HepG2 (cell line): ENCODE results near the gene CCDC174. TPM values are rescaled to one million over a fixed set of nuclear protein-coding genes. Genes with fewer than 3 reads are reported as not detected.

Experiments used
- FOXA1 ChIP-seq, 2 experiments: fragments of 450-650 bp in 1 of 2; sonication (generic) in 1 of 2; formaldehyde crosslinking in 1 of 2; IDR thresholded peaks; 2 replicates each; pipeline versions ENCODE4 v1.4.0 to v1.6.1; 2016 to 2020; ENCODE audit warnings: missing genetic modification reagents in 1 of 2
- HDAC2 ChIP-seq: sonication (generic); formaldehyde crosslinking; IDR thresholded peaks from 2 replicates; pipeline ENCODE4 v1.4.0; 2020; ENCODE audit warnings: missing genetic modification reagents
- MBNL3 ChIP-seq: fragments of 250-450 bp; sonication (Bioruptor Pico); conservative IDR thresholded peaks from 2 replicates; pipeline ENCODE4 v1.8.0; 2022; ENCODE audit warnings: mild to moderate bottlenecking, inconsistent platforms
- MZF1 ChIP-seq: sonication (generic); formaldehyde crosslinking; IDR thresholded peaks from 2 replicates; pipeline ENCODE4 v1.8.1; 2023; ENCODE audit warnings: mild to moderate bottlenecking, missing genetic modification reagents, borderline replicate concordance
- PAX8 ChIP-seq: sonication (generic); formaldehyde crosslinking; IDR thresholded peaks from 2 replicates; pipeline ENCODE4 v1.8.0; 2022; ENCODE audit warnings: mild to moderate bottlenecking, missing genetic modification reagents, borderline replicate concordance
- REPIN1 ChIP-seq: sonication (generic); formaldehyde crosslinking; IDR thresholded peaks from 2 replicates; pipeline ENCODE4 v1.8.0; 2022; ENCODE audit warnings: missing genetic modification reagents, low read depth, mild to moderate bottlenecking, borderline replicate concordance
- THAP11 ChIP-seq: IDR thresholded peaks from 2 replicates; pipeline ENCODE4 v1.6.1; 2016; ENCODE audit warnings: missing biosample characterization, missing genetic modification reagents
- ZBTB39 ChIP-seq: sonication (generic); formaldehyde crosslinking; IDR thresholded peaks from 2 replicates; pipeline ENCODE4 v1.5.0; 2020; ENCODE audit warnings: missing genetic modification reagents
- ZBTB40 ChIP-seq, 2 experiments: fragments of 450-650 bp in 1 of 2; sonication (generic) in 1 of 2; formaldehyde crosslinking in 1 of 2; IDR thresholded peaks; 2 replicates each; pipeline versions ENCODE4 v1.6.1 to v1.8.0; 2016 to 2022; ENCODE audit warnings: antibody characterized with exemption in 1 of 2, mild to moderate bottlenecking in 1 of 2, missing genetic modification reagents in 1 of 2
- ZMAT5 ChIP-seq: sonication (generic); formaldehyde crosslinking; IDR thresholded peaks from 2 replicates; pipeline ENCODE4 v1.5.0; 2020; ENCODE audit warnings: mild to moderate bottlenecking, low read depth, missing genetic modification reagents, borderline replicate concordance
- ZNF33B ChIP-seq: sonication (generic); formaldehyde crosslinking; IDR thresholded peaks from 2 replicates; pipeline ENCODE4 v1.5.1; 2020; ENCODE audit warnings: mild to moderate bottlenecking, missing genetic modification reagents
- ZNF354B ChIP-seq: sonication (generic); formaldehyde crosslinking; IDR thresholded peaks from 2 replicates; pipeline ENCODE4 v1.8.0; 2022; ENCODE audit warnings: mild to moderate bottlenecking, missing genetic modification reagents
- ZNF552 ChIP-seq: sonication (generic); formaldehyde crosslinking; IDR thresholded peaks from 2 replicates; pipeline ENCODE4 v1.9.0; 2022; ENCODE audit warnings: missing genetic modification reagents, mild to moderate bottlenecking, borderline replicate concordance
- ZNF574 ChIP-seq: sonication (generic); formaldehyde crosslinking; IDR thresholded peaks from 2 replicates; pipeline ENCODE4 v1.4.0; 2020; ENCODE audit warnings: missing genetic modification reagents
- ZSCAN25 ChIP-seq: sonication (generic); formaldehyde crosslinking; IDR thresholded peaks from 2 replicates; pipeline ENCODE4 v1.8.0; 2022; ENCODE audit warnings: mild to moderate bottlenecking, missing genetic modification reagents
- polyA plus RNA-seq, 8 experiments: library from polyadenylated mRNA; depleted of rRNA in 3 of 8; stranded (reverse) in 7 of 8; unstranded in 1 of 8; fragments of >200 nt; fragmentation: Illumina TruSeq in 4 of 8; extraction: Trizol in 4 of 8; gene quantifications; 2 replicates each; pipeline versions ENCODE4 v1.2.1 to v1.2.3, GENCODE V29; 2011 to 2016; ENCODE audit warnings: low read depth in 4 of 8, missing spikeins in 1 of 8, mixed read lengths in 1 of 8; ENCODE audit not compliant: insufficient read depth in 1 of 8
- total RNA-seq, 5 experiments: library from RNA; depleted of rRNA; stranded (reverse); fragments of >200 nt; fragmentation: Illumina TruSeq; extraction: Trizol; gene quantifications; 2 replicates each; pipeline ENCODE4 v1.2.3, GENCODE V29; 2016; ENCODE audit warnings: low read depth in 1 of 5

CCDC174 gene
- total and polyA plus RNA-seq, 2 of the 13 experiments (the other 11 are each of a cell fraction or from before 2014, with no cell fraction given): 5.4 to 11.0 TPM

- TF ChIP-seq ZNF552 (no peak; the same call in 1 of the 2 replicates), ZBTB40 (IDR thresholded peaks at IDR 0.05) (no peak), ZBTB40 (CRISPR knock-in tag; IDR thresholded peaks at IDR 0.05) (peak; percentile 62), THAP11 (CRISPR knock-in tag) (peak; percentile 81), ZNF574 (CRISPR knock-in tag) (peak; percentile 88), ZNF354B (CRISPR knock-in tag) (no peak), MZF1 (CRISPR knock-in tag) (no peak; the same call in 1 of the 2 replicates), ZNF33B (no peak), PAX8 (CRISPR knock-in tag) (no peak), ZBTB39 (CRISPR knock-in tag) (peak; percentile 59; the same call in 1 of the 2 replicates), ZMAT5 (no peak), HDAC2 (CRISPR knock-in tag) (peak; percentile 99), MBNL3 (CRISPR knock-in tag) (no peak), REPIN1 (CRISPR knock-in tag) (peak; percentile 94), ZSCAN25 (CRISPR knock-in tag) (peak; percentile 94), FOXA1 (IDR thresholded peaks at IDR 0.05) (no peak), FOXA1 (CRISPR knock-in tag; IDR thresholded peaks at IDR 0.05) (peak; percentile 73)
These were observed 26.5 kb downstream of the CCDC174 start (continued) for GRCh38 chr3:14678015-14678503.
